Vagina (tissue), 2 donors: ENCODE data around the gene CADPS. TPM values are rescaled to one million over a fixed set of nuclear protein-coding genes. Genes with fewer than 3 reads are reported as not detected.

ENCODE experiments used
- DNase-seq, 2 donors: peaks; one replicate each; pipeline ENCODE4 v3.0.0-alpha.2; 2017; ENCODE audit errors: extremely low spot score in 2 of 2
- H3K27ac ChIP-seq: fragments of 200-600 bp; sonication (generic); one replicate; pipeline ENCODE4 v1.5.1; 2019
- H3K27me3 ChIP-seq: fragments of 200-600 bp; sonication (generic); one replicate; pipeline ENCODE4 v1.5.1; 2019
- H3K36me3 ChIP-seq, 2 donors: fragments of 200-600 bp; sonication (generic); one replicate each; pipeline ENCODE4 v1.5.1; 2017 to 2019
- H3K4me1 ChIP-seq: fragments of 200-600 bp; sonication (generic); one replicate; pipeline ENCODE4 v1.5.1; 2019
- H3K4me3 ChIP-seq, 2 donors: fragments of 200-600 bp; sonication (generic); 1 replicate in 1 of 2; 2 replicates in 1 of 2; pipeline ENCODE4 v1.5.1; 2016 to 2019
- H3K9me3 ChIP-seq: fragments of 200-600 bp; sonication (generic); one replicate; pipeline ENCODE4 v1.5.1; 2019
- POLR2A ChIP-seq, 2 donors: fragments of 450-650 bp; IDR thresholded peaks; one replicate each; pipeline ENCODE4 v1.6.1; 2017; ENCODE audit warnings: antibody characterized with exemption in 2 of 2, mild to moderate bottlenecking in 2 of 2, moderate library complexity in 2 of 2
- POLR2AphosphoS5 ChIP-seq, 2 donors: sonication (generic); formaldehyde crosslinking; IDR thresholded peaks; one replicate each; pipeline ENCODE4 v1.9.0; 2017; ENCODE audit warnings: antibody characterized with exemption in 2 of 2, mild to moderate bottlenecking in 2 of 2, low read depth in 1 of 2; ENCODE audit not compliant: insufficient read depth in 1 of 2
- intact Hi-C: fragments of 100-400 bp; cut with DNase I; formaldehyde crosslinking; loops from one replicate; pipeline ENCODE4 v1.15.1; 2023
- total RNA-seq: library from RNA; depleted of rRNA; stranded (reverse); fragments of >200 nt; gene quantifications from one replicate; pipeline ENCODE4 v1.2.3, GENCODE V29; 2016
- TF ChIP-seq, protein P1 (sequence below), 3 experiments: fragments of 450-650 bp in 2 of 3; fragments of 200-600 bp in 1 of 3; sonication (generic) in 1 of 3; IDR thresholded peaks; one replicate each; pipeline ENCODE4 v1.5.1; 2017 to 2019; ENCODE audit warnings: antibody characterized with exemption in 3 of 3, mild to moderate bottlenecking in 2 of 3, moderate library complexity in 2 of 3

The CADPS gene
- total RNA-seq, 1 donor from 2014 or later = 12.8 TPM

DNA sequence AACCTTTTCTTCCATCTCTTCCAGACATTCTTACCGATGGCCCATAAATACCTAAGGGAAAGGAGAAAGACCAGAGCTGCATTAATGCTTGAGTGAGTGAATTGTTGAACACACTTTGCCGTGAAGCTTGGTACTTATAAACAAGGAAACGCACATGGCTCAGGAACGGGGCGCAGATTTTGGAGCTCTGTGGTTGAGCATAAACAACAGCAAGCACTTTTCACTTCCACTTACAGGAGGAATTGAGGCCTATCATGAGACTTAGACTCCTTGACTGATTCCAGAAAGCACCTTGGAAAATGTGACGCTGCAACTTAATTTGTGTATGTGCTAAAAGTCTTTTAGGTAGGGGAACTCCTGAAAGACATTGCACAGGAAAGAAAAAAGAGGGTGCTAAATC, 304.3 kb downstream of the CADPS start:
- Histone ChIP-seq H3K4me1 (no peaks in the 10 kb centered on the region), H3K9me3 (no peaks in the 10 kb centered on the region), H3K27me3 (no peaks in the 10 kb centered on the region), H3K27ac (no peak overlapping the region), H3K4me3 (no peak overlapping the region), H3K36me3 (no peaks in the 10 kb centered on the region)
- TF ChIP-seq, protein P1, sequence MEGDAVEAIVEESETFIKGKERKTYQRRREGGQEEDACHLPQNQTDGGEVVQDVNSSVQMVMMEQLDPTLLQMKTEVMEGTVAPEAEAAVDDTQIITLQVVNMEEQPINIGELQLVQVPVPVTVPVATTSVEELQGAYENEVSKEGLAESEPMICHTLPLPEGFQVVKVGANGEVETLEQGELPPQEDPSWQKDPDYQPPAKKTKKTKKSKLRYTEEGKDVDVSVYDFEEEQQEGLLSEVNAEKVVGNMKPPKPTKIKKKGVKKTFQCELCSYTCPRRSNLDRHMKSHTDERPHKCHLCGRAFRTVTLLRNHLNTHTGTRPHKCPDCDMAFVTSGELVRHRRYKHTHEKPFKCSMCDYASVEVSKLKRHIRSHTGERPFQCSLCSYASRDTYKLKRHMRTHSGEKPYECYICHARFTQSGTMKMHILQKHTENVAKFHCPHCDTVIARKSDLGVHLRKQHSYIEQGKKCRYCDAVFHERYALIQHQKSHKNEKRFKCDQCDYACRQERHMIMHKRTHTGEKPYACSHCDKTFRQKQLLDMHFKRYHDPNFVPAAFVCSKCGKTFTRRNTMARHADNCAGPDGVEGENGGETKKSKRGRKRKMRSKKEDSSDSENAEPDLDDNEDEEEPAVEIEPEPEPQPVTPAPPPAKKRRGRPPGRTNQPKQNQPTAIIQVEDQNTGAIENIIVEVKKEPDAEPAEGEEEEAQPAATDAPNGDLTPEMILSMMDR (IDR thresholded peaks at IDR 0.05) = no peak
- TF ChIP-seq POLR2AphosphoS5 (IDR thresholded peaks at IDR 0.05; ENCODE audit: insufficient read depth in 1 of 2, low read depth in 1 of 2) (no peak), POLR2A (IDR thresholded peaks at IDR 0.05) (no peak)
- no peak for DNase-seq
- intact Hi-C loops = loop anchor here (10.0 kb wide), 1 partner anchor 456 kb away; no protein-coding TSS in a partner anchor

DNA sequence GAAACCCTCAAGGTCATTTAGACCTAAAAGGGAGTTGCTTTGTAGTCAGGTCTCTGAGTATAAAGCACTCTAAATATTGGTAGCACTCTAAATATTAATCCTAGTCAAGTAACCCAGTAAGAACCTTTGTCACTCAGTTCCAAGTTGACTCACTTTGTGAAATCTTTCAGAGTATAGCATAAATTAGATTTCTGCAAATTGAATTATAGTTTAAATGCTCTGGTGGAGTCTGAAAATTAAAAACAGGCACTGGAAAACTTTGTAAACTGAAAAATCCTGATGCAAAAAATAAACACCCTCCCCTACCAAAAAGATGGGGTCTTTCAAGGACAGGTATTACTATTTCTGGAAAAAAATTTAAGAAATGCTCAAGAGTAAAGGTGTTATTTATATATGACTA, 305.6 kb downstream of the CADPS start:
- Histone ChIP-seq H3K27me3 (no peaks in the 10 kb centered on the region), H3K4me3 (no peak overlapping the region), H3K4me1 (no peaks in the 10 kb centered on the region), H3K27ac (no peak overlapping the region), H3K36me3 (no peaks in the 10 kb centered on the region), H3K9me3 (no peaks in the 10 kb centered on the region)
- TF ChIP-seq POLR2A (IDR thresholded peaks at IDR 0.05) (no peak), POLR2AphosphoS5 (IDR thresholded peaks at IDR 0.05; ENCODE audit: insufficient read depth in 1 of 2, low read depth in 1 of 2) (no peak)
- TF ChIP-seq, protein P1 (IDR thresholded peaks at IDR 0.05) = no peak
- intact Hi-C loops = loop anchor here (10.0 kb wide), 1 partner anchor 455 kb away; no protein-coding TSS in a partner anchor
- DNase-seq = no peak

DNA sequence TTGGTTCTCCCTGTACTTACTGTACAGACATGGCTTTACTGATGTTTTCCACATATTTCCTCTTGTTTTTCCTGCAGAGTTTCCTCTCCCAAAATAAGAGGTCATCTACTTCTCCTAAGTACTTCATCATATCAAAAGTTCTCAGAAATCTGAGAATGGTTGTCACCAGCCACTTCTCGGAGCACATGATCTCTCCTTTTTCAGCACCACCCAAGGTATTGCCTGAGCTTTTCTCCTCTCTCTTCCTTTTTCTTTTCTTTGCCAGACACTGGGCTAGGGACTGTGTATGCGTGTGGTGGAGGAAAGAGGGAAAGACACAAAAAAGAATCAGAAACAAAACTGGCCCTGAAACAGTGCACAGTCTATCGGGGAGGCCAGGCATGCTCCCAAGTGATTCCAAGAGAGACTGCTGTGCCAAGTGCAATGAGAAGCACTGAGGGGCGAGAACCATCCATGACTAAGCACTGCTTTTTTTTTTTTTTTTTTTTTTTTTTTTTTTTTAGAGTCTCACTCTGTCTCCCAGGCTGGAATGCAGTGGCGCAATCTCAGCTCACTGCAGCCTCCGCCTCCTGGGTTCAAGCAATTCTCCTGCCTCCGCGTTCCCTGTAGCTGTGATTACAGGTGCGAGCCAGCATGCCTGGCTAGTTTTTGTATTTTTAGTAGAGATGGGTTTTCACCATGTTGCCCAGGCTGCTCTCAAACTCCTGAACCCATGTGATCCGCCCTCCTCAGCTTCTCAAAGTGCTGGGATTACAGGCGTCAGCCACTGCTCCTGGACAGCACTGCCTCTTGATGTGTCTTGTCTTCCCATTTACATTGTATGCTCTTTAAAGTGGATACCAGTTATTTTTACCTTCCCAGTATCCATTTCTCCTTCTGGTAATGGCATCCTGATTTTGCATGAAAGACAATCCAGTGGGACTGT, 307.9 kb downstream of the CADPS start:
- DNase-seq = no peak
- intact Hi-C loops = no loop called here
- Histone ChIP-seq H3K27me3 (no peaks in the 10 kb centered on the region), H3K27ac (no peak overlapping the region), H3K9me3 (no peaks in the 10 kb centered on the region), H3K36me3 (no peaks in the 10 kb centered on the region), H3K4me3 (no peak overlapping the region), H3K4me1 (no peaks in the 10 kb centered on the region)
- TF ChIP-seq POLR2A (IDR thresholded peaks at IDR 0.05) (no peak), POLR2AphosphoS5 (IDR thresholded peaks at IDR 0.05; ENCODE audit: insufficient read depth in 1 of 2, low read depth in 1 of 2) (no peak)
- TF ChIP-seq, protein P1 (IDR thresholded peaks at IDR 0.05) = no peak

DNA sequence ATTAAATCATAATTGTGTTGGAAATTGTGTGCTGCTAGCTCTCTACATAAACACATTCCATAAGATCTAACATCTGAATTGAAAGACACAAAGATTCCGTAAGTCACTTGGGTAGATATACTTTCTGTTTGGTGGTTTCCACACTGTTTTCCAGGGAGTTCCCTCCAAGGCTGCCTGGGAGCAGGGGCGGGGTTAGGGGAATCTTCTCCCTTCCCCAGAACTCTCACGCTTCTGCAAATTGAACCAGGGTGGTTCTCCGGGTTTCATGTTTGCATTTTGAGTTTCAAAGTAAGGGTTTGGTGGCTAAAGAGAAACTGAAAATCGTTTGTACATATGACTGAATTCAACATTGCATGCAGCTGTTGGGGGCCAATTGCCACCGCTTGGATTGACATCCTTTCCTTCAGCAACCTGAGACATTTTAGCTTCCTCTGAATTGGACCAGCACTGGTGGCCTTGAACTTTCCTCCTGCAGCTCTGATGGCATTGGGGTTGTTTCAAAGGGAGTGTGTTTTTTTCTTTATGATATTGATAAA, 309.1 kb downstream of the CADPS start:
- intact Hi-C loops = no loop called here
- Histone ChIP-seq H3K36me3 (no peaks in the 10 kb centered on the region), H3K27me3 (no peaks in the 10 kb centered on the region), H3K4me3 (no peak overlapping the region), H3K27ac (no peak overlapping the region), H3K9me3 (no peaks in the 10 kb centered on the region), H3K4me1 (no peaks in the 10 kb centered on the region)
- no peak for DNase-seq
- TF ChIP-seq POLR2AphosphoS5 (IDR thresholded peaks at IDR 0.05; ENCODE audit: insufficient read depth in 1 of 2, low read depth in 1 of 2) (no peak), POLR2A (IDR thresholded peaks at IDR 0.05) (no peak)
- TF ChIP-seq, protein P1 (IDR thresholded peaks at IDR 0.05) = no peak

DNA sequence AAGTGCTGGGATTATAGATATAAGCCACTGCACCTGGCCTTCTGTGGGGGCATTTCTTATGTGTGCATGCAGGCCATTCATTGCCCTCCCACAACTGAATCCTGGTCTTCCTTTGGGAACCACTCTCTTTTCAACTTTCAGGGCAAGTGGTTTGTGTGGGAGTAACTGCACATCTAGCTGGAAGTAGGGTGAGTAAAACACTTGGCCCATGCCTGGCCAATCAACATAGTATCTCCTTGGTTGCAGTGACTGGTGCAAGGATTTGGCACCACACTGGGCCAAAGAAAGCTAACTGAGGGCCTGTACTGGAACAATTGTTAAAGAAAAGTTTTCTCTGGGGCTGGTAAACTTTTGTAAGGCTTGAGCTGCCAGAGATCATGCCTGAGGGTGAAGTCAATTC, 312.6 kb downstream of the CADPS start:
- no peak overlapping the region for H3K4me3 ChIP-seq
- no peaks in the 10 kb centered on the region for H3K9me3 ChIP-seq
- no peaks in the 10 kb centered on the region for H3K4me1 ChIP-seq
- no peak overlapping the region for H3K27ac ChIP-seq
- no peak for DNase-seq
- H3K27me3 ChIP-seq = no peaks in the 10 kb centered on the region
- TF ChIP-seq POLR2A (IDR thresholded peaks at IDR 0.05) = no peak
- H3K36me3 ChIP-seq = no peaks in the 10 kb centered on the region
- intact Hi-C loops = no loop called here
